HG03354 (cell line): Measurements from ENCODE around the gene ALDH3A2.
"Not testable (repeated sequence)": the region's sequence is repeated elsewhere in the genome, so short reads cannot be mapped to it uniquely, and the experiment has no call there.

Experiments used
- ATAC-seq: cut with Tn5 transposase; IDR thresholded peaks from one replicate; pipeline ENCODE4 v1.9.1; 2021; ENCODE audit warnings: mild to moderate bottlenecking; ENCODE audit not compliant: unreplicated experiment, poor library complexity, severe bottlenecking

Gene ALDH3A2

DNA sequence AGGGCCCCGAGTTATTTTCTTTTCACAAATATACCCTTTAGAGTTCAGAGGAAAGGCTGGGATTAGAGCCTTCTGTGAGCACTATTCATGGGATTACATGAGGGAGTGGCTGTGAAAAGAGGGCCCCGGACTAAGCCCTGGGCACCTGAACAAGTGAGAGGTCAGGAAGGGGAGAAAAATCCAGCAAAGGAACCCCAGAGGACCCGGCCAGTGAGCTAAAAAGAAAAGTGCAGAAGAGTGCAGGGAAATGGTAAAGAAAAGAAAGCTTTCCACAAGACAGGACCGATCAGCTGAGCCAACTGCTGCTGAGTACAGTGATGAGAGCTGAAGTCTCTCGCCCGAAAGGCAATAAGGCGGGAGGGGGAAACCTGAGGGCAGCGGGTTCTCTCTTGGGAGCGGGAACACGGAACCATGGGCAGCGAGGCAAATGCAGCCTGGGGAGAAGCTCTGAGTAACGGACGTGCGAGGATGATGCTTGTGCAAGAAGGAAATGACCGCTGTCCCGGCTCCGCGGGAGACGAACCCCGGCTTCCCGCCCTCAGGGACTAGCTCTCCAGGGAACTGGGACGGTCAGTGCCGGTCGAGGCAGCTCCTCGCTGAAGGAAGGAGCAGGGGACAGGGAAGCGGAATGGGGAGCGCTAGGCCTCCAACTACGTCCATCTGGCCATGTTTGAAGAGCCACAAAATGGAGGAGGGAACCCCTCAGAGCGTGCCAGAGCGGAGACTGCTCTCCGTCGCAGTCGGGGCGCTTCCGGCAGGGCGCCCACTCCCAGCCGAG is 665 bp upstream of the ALDH3A2 start:
- ATAC-seq, result peak; percentile 42

DNA sequence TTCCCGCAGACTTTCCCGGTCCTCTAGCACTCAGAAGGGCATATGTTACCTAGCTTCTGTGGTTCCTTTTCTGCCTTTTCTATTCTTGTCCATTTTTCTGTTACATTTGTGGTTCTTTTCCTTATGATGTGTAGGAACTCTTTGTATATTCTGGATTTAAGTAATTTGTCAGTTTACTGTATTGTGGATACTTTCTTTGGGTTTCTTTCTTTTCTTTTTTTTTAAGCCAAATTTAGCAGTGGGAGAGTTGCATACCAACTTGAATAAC is 657 bp downstream of the ALDH3A2 start:
- no peak for ATAC-seq

DNA sequence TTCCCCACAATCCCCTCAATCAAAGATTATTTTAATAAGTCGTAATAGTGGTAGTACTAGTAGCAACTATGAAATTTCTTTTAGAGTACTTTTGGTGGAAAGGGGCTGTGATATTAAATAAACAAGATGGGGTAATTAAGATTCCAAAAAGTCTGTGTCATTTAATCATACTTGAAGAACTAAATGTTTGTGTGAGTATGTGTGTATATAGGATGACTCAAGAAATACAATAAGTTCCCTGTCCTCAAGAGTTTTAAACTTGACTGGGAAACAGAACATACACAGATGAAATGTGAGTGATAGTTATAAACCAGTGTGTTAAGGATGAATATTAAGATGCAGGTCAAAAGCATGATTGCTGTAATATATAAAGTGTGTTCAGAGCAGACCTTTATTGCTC is 2.3 kb downstream of the ALDH3A2 start:
- ATAC-seq, result no peak

DNA sequence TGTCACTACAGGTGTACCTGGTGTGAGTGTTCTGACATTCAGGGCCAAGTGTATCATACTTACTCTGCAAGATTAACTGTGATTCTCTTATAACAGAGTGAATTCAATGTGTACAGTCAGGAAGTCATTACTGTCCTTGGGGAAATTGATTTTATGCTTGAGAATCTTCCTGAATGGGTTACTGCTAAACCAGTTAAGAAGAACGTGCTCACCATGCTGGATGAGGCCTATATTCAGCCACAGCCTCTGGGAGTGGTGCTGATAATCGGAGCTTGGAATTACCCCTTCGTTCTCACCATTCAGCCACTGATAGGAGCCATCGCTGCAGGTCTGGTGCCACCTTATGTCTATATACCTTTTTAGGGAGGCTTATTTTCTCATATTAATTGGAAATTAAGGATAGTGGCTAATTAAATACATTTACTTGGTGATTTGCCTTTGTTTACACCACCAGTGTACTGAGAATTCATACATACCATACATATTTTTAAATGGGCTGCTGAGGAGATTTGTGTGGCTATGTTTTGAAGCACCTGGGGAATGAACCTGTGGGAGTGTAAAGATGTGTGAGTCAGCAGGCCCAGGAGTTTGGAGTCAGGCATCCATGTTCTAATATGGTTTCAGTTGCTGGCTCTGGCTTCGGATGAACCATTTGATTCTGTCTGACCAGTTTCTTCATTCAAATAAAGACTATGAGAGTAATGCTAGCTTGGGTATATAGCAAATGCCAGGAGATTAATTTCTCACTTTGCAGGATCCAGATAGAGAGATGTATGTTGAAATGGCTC is 3.1 kb downstream of the ALDH3A2 start:
- ATAC-seq, result no peak

DNA sequence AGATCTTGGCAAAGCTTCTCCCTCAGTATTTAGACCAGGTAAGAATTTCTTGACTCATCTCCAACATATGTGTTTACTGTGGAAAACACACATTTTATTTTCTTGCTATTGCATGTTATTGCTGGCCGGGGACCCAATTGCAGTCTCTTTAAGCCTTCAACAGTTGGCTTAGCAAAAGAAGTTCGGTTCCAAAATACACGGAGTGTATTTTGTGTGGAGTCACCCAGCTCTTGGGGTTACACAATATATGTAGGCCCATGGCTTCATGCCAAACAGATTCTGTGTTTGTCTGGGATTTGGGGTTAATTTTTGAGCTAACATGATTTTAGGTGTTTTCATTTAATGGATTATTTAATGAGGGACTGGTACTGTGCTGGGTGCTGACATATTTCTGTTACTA is 4.0 kb downstream of the ALDH3A2 start:
- no peak for ATAC-seq

DNA sequence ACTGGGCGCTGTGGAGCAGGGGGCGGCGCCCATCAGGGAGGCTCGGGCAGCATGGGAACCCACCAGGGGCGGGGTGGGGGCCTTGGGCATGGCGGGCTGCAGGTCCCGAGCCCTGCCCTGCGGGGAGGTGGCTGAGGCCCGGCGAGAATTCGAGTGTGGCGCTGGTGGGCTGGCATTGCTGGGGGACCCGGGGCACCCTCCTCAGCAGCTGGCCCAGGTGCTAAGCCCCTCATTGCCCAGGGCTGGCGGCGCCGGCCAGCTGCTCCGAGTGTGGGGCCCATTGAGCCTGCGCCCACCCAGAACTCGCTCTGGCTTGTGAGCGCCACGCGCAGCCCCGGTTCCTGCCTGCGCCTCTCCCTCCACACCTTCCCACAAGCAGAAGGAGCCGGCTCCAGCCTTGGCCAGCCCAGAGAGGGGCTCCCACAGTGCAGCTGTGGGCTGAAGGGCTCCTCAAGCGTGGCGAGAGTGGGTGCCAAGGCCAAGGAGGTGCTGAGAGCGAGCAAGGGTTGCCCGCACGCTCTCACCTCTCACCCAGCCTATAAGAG is 5.9 kb downstream of the ALDH3A2 start:
- ATAC-seq, result no peak

DNA sequence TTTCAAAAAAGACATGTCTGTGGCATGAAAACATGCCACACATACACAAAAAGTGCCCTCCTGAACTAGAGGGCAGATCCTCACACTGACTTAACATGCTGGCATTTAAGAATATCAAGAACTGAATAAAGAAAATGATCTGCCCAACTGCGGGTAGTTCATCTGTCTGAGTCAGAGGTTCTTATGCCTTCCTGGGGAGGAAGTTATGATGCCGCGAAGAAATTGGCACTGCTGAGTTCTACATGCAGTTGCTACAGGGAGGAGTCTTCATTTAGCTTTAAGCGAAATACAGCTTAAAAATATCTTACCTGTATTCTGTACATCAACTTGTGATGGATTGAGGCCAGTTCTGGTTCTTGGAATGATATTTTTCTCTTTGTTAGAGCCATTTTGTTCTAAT is 6.3 kb downstream of the ALDH3A2 start:
- ATAC-seq, result no peak

DNA sequence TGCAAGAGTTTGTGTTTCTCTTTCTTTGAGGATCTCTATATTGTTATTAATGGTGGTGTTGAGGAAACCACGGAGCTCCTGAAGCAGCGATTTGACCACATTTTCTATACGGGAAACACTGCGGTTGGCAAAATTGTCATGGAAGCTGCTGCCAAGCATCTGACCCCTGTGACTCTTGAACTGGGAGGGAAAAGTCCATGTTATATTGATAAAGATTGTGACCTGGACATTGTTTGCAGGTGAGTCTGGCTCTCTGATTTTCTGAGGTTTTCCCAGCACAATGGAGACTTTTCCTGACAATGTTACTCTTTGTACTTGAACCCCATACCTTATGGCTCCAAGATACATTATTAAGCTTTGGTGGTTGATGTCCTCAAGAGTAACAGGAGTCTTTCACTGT is 7.8 kb downstream of the ALDH3A2 start:
- no peak for ATAC-seq

DNA sequence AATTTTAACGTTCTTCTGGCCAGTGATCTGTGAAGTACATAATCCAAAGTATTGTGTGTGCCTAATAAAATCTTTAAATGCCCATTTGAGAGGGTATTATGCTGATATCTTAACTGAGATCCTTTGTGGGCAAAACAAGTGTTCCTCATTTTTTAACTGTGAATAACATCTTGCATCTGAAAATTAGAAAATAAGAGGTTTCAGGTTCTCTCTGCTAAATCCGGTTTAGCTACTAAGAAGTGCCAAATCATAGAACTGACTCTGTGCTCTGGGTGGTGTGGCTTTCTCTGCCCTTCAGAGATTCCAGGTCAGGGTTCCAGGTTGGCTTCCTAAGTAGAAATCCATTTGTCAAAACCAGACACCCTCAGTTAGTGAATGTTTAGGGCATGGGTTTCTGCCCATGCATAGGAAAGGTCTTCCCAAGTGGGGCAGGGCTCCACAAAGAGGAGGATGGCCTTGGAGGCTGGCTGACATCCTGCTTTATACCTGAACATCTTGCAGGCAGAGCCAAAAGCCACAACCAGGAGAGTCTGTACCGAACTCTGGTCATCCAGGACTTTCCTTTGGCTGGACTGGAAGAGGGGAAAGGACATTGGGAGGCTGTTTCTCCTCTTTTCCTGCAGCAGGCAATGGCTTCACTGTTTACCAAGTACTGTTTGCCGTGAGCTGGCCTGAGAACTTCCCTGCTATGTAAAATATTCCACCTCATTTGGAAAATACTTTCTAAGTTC is 8.5 kb downstream of the ALDH3A2 start:
- no peak for ATAC-seq

DNA sequence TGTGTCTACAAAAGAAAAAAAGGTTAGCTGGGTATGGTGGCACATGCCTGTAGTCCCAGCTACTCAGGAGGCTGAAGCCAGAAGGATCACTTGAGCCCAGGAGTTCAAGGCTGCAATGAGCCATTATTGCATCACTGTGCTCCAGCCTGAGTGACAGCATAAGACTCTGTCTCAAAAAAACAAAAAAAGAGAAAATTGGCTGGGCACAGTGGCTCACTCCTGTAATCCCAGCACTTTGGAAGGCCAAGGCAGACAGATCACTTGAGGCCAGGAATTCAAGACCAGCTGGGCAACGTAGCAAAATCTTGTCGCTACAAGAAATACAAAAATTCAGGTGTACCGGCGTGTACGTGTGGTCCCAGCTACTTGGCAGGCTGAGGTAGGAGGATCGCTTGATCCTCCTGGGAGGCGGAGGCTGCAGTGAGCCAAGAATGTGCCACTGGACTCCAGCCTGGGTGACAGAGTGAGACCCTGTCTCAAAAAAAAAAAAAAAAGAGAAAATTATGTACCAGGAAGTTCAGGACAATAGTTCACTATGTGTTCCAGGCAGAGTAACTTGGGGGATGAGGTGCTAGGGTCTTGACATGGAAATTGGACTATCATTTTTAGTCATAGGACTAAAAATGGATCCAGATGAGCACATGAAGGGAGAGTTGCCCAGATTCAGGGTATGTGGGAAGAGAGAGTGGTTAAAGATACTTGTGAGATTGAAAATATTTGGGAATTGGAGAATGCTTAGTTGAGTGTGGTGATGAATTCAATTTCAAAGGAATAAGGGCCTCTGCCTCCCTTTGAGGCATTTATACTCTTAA is 11.0 kb downstream of the ALDH3A2 start:
- ATAC-seq, result no peak

DNA sequence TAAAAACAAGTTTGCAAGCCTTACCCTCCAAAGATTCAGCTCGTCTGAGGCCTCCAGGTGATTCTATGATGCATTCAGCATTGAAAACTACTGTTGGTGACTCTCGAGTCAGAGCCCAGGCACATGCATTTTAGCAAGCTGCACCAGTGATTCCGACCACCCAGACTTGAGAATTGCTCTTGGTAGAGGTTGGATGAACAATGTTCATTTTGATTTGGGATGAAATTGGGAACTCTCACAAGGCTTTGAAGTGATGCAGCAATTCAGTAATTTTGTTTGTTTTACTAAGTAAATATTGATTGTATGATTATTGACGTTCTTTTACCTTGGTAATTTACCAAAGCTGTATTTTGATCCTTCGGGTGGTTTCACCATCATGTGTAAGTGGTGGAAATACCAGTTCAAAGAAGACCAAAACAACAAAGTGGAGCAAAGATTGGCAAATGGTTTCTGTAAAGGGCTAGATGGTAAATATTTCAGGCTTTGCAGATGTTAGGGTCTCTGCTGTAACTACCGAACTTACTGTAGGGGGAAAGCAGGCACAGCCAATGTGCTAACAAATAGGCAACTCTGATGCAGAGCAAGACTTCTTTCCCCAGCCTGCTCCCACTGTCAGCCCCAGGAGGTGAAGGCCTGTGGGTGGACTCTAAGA is 11.8 kb downstream of the ALDH3A2 start:
- no peak for ATAC-seq

DNA sequence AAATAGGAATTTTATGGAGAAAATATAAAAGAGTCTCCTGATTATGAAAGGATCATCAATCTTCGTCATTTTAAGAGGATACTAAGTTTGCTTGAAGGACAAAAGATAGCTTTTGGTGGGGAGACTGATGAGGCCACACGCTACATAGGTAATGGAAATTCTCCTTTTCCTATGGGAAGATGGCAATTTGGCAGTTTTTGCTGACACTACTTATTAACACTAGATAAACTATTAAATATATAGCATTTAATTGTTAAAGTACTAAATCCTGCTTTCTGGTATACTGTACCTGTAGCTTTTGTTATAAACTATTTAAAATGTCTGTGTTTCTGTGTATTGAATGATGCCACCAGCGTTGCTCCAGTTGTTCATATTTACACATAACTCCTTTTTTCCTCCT is 12.6 kb downstream of the ALDH3A2 start:
- ATAC-seq, result no peak

DNA sequence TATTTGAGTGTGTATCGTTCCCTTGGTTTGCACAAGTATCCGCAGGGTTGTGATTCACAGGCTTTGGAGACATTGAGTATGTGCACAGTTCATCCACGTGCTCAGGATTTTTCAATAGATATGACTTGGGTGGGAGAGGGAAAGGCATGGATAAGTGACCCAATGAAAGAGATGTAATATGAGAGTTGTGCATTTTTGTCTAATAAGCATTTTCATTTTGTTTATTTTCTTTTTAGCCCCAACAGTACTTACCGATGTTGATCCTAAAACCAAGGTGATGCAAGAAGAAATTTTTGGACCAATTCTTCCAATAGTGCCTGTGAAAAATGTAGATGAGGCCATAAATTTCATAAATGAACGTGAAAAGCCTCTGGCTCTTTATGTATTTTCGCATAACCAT is 14.5 kb downstream of the ALDH3A2 start:
- no peak for ATAC-seq

DNA sequence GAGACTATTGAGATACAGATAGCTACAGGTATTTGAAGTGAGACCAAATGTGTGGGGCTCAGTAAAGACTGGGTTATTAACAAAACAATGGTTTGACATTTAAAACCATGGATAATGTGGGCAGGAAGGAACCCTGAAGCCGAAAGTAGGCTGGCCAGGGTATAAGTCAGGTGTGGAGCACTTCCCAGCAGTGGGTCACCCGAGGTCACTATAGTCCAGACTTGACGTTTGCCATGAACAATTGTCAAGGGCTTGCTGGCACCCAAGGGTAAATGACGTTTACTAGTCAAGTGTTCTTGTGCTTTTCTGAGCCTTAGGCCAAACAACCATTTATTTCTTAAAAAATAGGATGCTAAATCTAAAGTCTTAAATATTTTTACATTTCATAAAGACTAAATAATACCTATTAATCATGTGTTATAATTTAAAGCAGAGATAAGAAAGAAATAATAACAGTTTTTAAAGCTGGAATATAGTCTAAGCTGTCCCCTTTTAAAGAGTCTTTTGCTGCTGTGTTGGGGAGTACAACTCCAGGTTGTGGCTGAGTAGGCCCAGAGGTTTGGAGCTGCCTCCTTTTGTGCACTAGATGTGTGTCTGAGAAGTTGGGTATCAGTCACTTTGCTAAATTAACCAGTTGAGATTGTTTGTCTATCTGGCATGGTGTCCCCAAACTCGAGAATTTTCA is 15.7 kb downstream of the ALDH3A2 start:
- no peak for ATAC-seq

DNA sequence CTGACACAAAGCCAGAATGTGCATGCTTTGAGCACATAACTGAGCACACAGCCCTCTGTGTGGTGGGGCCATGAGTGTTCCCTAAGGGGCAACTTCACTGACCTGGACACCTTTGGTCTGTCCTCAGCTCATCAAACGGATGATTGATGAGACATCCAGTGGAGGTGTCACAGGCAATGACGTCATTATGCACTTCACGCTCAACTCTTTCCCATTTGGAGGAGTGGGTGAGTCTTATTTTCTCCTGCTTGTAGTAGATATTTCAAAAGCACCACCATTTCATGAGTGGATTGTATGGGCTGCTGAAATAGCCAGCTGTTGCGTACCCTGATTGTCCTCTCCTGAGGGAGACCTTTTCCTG is 16.2 kb downstream of the ALDH3A2 start:
- ATAC-seq, result no peak

DNA sequence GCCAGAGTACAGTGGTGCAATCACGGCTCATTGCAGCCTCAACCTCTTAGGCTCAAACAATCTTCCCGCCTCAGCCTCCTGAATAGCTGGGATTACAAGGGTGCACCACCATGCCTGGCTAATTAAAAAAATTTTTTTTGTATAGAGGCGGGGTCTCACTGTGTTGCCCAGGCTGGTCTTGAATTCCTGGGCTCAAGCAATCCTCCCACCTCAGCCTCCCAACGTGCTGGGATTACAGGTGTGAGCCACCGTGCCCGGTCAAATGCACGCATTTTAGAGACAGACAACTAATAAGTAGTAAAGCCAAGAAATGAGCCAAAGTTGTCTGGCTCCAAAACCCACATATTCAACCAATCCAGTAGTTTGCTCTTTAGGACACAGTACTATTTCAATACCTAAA is 21.1 kb downstream of the ALDH3A2 start:
- not testable (repeated sequence) for ATAC-seq

DNA sequence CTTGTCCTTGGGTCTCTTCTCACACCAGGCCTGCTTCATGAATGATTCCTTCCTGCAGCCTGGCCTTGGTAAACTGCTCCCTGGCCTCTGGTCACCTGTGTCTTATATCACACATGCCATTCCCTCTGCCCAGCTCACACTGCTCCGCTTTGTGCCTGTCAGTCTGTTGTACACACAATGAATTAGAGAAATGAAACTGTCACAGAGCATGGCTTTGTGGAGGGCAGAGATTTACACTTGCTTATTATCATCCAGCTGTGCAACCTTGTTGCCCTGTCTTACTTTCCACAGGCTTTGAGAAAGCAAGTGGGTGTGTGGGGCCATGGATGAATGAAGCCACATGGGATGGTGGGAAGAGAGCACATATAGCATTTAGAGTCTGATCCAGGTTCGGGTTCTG is 22.4 kb downstream of the ALDH3A2 start:
- ATAC-seq, result no peak

DNA sequence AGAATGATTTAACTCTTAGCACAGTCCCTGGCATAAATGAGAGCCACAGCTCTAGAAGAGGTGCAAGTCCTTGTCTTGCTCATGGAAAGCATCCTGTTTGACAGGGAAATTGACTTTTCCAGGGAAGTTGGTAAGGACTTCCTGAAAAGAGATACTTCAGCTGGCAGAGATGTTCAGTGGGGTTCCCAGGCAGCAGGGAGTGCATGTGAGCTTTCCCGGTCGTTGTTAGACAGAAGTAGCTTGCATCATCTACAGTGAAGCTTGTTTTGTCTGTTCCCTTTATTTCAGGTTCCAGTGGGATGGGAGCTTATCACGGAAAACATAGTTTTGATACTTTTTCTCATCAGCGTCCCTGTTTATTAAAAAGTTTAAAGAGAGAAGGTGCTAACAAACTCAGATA is 22.9 kb downstream of the ALDH3A2 start:
- ATAC-seq, result no peak
